ENCODE data around the gene SNX20.

SNX20 gene

DNA sequence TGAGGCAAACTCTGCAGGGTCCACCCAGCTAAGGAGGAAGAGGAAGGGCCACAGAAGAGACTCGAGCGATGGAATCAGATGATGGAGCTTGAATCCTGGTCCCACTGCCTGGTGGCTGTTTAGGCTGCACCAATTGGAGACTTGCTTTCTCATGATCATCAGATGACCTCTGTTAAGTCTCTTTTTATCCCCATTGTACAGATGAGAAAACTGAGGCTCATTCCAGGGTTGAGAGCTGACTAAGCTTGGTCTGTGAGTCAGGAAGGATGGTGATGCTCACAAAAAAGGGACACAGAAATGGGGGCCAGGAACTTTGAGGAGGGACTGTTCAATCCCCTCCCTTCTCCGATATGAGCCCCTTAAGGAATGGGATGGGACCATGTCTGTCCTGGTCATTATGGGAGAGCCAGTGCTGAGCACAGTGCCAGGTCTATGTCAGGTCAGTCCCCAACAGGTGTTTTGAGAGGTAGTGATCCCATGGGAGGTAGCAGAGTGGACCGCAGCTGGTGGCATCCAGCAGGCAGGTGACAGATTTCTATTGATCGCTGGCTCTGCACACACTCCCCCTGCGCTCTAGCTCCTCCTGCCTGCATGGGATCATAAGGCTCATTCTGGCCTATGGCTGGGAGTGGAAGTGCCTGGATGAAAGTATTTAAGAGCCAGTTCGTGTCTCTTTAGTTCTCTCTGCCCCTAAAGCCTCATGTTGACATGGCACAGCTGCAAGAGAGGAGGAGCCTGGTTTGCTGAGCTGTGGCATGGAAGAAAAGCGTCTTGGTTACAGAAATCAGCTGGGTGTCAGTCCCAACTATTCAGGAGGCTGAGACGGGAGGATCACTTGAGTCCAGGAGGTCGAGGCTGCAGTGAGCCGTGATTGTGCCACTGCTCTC lies 27.2 kb downstream of the SNX20 start:
- no peak for DNase-seq

DNA sequence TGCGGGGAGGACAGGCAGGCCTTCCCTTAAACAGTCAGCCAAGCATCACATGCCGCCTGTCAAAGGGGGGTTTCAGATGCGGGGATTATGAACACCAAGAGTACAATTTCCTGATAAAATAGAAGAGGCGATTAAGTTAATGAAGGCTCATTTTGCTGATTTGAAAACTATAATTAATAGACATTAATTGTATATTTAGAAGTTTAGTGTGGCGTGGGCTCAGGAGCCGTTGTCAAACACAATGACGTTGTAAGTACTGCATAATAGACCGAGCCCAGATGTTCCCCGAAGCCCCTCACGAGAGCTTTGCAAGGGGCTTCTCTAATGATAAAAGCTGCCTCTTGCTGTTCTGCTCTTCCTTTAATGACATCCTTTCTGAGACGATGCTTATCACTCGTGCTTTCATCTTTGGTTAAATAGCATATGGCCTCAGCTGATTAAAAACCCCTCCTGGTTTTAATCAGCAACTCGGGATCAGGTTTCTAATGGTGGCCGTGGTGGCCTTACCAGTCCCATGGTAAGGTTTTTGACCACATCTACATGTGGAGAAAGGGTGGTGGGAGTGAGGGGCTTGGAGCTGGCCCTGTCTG lies 28.2 kb downstream of the SNX20 start:
- DNase-seq = no peak

DNA sequence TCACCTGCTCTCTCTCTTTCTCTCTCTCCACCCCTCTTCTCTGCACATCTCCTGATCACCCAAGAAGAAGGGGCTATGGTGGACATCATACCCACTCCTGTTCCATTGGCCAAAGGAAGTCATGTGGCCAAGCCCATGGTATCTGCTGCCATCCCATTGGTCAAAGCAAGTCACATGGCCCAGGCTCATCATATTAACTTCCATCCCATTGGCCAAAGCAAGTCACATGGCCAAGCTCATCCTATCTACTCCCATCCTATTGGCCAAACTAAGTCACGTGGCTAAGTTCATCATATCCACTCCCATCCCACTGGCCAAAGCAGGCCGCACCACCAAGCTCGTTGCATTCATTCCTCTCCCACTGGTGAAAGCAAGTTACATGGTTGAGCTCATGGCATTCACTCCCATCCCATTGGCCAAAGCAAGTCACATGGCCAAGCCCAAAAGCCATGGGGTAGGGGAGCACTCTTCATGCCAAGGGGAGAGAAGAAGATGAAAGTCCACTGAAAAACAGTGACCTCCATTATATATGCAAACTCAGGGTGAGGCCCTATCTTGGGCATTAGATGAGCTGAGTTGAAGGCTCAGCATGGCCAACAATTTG lies 29.2 kb downstream of the SNX20 start:
- no peak for DNase-seq

DNA sequence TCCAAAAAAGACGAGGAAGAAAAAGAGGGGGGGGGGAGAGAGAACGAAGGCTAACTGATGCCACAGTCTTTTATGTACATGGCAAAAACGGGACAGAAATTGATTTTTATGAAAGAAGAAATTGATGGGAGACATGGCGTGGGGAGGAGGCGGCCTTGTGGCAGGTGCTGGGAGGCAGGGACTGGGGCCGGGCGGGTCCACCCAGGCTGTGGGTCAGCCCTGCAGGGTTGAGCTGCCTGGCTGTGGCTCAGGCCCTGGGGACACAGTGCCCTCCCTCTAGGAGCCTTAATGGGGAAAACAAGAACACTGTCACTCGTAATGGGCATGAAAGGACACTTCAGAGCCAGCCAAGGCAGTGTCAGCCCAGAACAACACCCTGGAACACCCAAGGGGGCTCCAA lies 34.8 kb downstream of the SNX20 start:
- no peak for DNase-seq

DNA sequence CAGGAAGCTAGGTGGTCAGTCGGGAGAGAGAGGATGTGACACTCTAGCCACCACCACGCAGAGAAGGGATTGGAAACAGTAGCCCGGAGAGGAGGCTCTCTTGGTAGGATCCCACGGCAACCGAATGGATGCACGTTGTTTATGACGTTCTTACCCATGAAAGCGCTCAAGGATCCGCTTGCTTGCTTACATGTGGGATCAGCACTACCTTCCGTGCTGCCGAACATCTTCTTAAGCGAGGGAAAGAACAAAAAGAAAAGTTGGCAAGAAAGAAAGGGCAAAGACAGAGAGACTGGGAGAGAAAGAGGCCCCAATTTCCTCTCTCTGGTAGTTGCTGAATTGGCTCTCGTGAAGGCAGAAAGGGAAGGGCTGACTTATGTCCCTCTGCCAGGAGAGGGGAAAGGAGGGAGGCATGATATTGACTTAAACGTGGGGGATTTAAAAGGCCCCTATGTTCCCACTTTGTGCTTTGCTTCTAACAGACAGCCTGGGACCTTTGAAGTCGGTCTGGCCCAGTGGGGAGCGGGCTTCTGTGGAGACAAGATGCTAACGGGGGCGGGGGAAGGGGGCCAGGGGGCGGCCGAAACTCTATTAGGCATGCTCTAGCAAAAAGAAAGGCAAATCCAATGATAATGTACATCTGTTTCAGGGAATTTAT lies 35.4 kb downstream of the SNX20 start:
- DNase-seq = no peak

DNA sequence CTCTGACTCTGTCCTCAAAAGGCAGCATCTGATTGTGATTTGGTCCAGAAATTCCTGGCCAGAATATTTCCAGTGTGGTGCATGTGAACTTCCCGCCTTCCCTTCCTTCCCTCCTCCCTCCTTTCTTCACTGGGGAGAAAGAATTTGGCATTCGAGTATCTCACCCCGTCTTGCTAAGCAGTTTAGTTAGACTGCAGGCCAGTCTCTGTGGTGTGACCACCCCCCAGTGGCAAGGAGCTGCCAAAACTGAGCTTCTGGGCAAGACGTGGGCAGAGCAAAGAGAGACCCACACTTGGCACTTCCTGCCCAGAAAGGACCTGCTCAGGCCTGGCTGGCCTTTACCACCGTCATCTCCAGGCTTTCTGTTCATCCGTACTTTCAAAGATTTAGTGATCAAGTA lies 36.4 kb downstream of the SNX20 start:
- no peak for DNase-seq

DNA sequence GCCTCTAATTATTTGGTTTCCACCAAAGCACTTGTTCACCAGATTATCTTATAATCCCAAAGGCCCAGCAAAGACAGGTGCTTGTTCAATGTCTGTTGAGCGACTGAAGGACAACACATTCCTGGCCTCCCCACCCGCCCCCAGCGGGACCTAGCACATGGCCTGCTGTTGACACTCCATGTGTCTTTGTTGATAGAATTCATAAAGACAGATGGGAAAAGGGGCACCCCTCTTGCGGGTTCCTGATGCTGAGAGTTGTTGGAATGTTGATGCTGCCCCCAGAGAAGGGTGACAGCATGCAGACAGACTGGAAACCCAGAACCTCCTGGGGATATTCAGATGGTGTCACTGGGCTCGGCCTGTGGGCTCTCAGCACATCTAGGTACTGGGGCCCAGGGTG lies 36.9 kb downstream of the SNX20 start:
- no peak for DNase-seq

- DNase-seq = no peak
These were observed 37.9 kb downstream of the SNX20 start for GRCh38 chr16:50643192-50643591.

DNA sequence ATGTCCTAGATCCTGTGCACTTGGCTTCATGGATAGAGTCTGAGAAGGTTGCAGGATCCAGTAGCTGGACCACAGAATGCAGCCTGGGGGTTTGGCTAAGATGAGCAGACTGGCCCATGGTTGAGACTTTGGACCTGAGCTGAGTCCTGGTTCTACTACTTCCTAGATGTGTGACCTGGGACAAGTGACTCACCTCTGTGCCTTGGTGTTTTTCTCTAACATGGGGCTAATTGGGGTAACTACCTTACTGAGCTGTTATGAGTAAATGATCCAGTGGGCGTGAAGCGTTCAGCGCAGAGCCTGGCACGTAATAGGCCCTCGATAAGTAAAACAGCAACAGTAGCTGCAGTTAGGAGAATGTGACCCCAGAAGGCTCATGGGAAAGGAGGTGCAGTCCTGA lies 38.8 kb downstream of the SNX20 start:
- DNase-seq = no peak

DNA sequence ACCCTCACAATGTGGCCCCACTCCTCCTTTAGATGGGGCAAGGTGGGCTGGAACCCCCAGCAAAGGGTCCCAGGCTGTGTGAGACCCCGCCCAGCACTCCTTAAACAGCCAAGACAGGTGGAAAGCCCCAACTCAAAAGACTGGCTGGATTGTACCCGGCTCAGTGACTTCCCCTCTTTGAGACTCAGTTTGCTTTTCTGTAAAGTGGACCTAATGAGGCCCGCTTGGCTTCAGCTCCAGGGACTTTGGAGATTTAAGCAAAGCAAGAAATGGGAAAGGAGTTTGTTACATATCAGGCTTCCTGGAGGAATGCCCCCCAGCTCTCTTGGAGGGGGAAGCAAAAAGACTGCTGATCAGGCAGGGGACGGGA lies 39.3 kb downstream of the SNX20 start:
- DNase-seq = no peak

DNA sequence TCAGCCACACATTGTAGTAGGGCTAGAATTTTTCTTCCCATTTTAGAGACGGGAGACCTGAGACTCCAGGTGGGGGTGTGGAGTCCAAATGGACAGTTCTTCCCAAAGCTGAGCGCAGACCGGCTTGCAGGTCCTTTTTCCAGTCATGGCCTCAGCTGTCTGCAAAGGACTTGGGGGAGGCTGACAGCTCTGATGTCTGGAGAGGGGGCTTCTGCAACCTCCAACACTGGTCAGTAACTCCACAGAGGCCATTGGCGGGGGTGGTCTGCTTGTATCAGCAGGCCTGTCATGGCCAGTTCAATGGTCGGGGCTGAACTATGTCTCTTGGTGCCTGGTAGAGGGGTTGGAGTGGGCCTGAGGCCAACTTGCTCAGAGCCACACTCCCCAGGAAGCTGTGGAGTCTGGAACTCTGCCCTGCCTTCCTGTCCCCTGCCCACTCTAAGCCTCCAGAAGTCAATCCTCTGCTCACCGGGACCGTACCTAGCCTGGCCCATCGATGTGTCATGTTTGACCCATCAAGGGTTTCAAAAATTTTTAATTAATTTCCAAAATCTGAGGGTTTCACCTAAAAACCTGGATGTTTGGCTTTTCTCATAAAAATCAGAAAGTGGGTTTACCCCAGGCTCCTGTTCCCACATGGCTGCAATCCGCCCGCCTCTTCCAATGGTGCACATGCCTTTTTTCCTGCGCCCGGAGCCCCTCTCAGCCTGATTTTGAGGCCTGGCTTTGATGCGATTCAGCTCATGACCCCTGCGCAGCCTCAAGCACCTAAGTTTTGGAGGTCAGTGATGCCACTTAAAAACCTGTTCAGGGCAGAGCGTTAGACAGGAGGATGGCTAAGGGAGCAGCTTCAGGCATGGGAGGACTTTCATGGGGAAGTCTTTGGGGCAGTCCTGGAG lies 39.9 kb downstream of the SNX20 start:
- DNase-seq = no peak

GRCh38 chr16:50640391-50640790 lies 40.7 kb downstream of the SNX20 start:
- DNase-seq = no peak

- DNase-seq = no peak
These were observed 42.1 kb downstream of the SNX20 start for GRCh38 chr16:50638816-50639670.

DNA sequence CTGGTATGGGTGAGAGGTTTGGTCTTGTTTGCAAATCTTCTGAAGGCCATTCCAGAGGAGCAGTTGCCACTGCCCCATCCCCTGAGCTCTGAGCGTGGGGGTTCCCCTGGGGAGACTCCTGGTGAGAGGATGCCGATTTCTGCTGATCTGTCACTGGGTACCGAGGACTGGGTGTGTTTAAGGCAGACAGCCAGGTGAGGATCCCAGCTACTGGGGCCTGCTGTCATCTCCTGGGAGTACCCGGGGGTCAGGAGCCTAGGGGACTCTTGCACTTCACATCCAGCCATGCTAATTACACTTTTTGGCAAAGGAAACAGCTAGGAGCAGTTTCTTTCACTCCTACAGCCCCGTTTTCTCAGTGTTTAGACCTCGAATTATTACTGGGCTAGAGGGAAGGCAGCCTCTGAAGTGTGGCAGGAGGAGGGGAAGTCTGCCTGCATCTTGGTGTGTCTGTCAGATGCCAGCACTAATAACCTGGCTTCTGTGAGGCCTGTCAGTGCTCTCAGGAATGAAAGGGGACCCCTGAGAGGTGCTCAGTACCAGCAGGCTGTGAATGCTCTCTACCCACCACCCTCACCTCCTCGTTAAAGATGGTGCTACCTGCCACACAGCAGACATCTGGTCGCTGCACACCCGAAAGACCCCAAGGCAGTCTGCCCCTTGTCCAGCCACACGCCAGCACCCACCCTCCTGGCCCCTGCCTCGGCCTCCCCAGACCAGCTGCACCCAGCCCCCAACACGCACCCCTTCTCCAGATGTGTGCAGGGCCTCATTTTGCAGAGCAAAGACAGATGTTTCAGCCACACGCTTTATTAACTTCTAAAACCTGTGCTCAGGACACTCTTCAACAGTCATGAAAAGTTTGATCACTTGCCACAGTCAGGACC lies 43.2 kb downstream of the SNX20 start:
- DNase-seq = no peak

GRCh38 chr16:50636753-50637374 lies 44.2 kb downstream of the SNX20 start:
- no peak for DNase-seq

DNA sequence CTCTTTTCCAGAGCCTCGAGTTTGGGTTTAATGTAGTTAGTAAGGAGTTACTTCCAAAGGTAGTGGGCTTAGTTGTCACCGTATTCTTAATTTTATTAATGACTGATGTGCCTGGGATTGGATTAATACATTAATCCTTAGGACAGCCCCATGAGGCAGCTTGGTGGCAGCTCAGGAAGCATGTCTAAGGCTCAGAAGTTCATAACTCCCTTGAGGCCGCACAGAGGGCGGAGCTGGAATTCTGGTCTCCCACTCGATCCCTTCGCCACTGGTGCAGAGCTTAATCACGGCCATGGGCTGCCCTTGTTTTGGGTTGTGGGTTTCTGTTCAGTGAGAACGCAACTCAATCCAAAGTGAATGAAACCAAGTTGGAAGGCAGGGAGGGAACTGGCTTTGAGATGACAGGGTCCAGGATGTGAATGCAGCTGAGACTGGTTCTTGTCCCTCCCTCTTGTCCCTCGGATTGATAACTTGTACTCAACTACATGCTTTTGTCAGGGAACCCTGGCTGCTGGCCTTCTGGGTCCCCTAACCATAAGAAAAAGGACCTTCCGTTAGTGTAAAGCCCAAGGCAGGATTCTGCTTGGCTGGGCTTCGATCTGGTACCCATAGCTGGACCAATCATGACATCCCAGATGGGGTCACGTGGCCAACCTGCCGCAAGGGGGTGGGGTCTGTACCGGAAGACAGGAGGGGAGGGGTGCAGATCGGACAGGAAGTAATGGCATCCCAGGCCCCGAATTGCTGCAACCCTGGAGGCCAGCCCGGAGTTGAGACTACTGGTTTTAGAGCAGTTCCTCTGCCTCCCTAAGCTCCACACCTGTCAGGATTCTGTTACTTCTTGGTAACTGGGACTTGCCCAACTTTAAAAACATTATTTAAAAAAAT lies 45.4 kb downstream of the SNX20 start:
- DNase-seq = no peak

DNA sequence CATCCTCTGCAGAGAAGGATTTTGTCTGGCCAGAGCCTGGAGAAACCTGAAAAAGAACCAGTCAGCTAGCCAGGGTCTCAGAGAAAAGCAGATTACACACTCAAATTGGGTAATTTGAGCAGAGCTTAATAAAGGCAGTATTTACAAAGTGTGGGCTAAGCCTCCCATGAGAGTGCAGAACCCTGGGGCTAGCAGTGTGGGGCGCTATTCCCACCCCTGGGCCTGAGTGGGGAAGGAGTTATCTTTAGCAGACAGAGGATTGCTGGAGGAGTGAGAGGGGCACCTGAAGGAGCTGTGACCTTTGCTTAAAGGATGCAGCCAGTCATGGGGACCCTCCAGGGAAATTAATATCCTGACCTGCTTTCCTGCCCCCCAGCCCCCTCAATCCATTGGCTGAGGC lies 46.2 kb downstream of the SNX20 start:
- no peak for DNase-seq

DNA sequence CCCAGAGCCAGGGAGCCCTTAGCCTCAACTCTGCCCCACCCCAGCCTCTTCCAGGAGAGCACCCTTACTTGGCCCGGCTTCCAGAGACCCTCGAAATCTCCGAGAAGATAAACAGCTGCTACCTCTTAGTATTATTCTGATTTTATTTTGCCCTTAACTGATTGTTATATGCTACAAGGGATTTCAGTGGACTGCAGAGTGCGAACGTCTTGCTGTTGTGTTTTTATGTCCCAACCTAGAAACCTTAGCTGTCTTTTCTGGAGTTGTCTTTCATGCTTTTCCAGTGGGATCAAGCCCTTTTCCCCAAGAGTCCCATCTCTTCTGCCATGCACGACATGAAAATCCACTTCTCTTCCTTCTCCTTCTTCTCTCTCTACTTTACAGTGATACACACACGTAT lies 47.0 kb downstream of the SNX20 start:
- no peak for DNase-seq

Data from NCI-H1930 (cell line).